ENCODE data around the gene OR7C1.
"Not testable (repeated sequence)": the region's sequence is repeated elsewhere in the genome, so short reads cannot be mapped to it uniquely, and the experiment has no call there.

DNA sequence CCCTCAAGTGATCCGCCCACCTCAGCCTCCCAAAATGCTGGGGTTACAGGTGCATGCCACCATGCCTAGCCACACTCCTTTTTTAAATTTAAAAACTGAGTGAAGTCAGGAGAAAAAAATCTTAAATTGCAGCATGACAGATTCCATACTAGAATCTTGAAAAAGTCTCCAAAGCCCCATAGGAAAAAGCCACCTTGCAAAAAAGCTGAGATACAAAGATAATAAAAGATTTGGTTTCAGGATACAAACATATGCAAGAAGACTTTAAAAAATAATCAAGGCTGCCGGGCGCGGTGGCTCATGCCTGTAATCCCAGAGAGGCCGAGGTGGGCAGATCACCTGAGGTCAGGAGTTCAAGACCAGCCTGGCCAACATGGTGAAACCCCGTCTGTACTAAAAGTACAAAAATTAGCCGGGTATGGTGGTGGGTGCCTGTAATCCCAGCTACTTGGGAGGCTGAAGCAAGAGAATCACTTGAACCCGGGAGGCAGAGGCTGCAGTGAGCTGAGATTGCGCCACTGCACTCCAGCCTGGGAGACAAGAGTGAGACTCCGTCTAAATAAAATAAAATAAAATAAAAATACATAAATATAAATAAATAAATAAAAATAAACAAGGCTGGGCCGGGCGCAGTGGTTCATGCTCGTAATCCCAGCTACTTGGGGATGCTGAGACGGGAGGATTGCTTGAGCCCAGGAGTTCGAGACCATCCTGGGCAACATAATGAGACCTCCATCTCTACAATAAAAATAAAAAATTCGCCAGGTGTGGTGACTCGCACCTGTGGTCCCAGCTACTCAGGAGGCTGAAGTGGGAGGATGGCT, 53.1 kb downstream of the OR7C1 start:
- TF ChIP-seq CTCF (IDR thresholded peaks at IDR 0.05); POLR2AphosphoS5 (IDR thresholded peaks at IDR 0.05); POLR2A (IDR thresholded peaks at IDR 0.05; ENCODE audit: low read depth): not testable (repeated sequence)

All from esophagus muscularis mucosa (tissue), 3 donors.